HG03108 (cell line): ENCODE data around the gene DDX20.
A peak's percentile ranks its signal among the peaks of the same experiment; 100 is the strongest.
"Not testable (repeated sequence)": the region's sequence is repeated elsewhere in the genome, so short reads cannot be mapped to it uniquely, and the experiment has no call there.

ENCODE experiments used
- ATAC-seq: cut with Tn5 transposase; IDR thresholded peaks from one replicate; pipeline ENCODE4 v1.9.1; 2021; ENCODE audit warnings: moderate library complexity; ENCODE audit not compliant: unreplicated experiment

DDX20 gene

DNA sequence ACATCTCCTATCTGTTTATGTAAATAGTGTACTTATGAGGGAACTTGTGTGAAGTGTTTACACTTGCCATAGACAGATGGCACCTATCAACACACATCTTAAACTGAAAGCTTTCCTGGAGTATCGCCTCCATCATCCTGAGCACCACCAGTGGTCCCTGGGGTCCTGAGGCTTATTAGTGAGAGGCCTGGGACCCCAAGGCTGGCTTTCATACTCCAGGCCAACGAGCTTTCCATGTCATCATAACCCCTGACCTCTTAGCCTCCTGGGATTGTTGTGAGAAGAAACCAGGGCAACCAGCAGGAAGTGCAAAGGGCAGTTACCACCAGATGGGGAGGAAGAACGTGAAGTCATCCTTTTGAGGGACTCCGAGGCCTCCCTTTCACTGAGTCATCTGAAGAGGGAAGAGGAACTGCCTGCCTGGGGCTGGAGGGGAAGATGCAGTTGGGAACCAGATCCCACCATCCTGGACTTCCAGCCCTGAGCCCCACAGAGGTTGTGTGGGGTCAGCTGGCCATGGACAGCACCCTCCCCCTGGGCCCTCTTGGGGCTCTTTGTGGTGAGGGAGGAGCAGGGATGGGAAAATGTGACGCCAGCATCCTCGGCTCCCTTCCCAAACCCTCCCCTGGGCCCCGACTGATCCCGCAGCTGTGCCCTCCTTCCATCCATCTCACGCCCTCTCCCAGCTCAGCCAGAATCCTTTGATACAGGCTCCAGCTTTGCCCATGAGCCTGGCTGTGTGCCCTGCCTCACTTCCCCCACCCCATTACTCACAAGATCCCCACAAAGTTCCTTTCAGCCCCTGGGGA lies 22.3 kb upstream of the DDX20 start:
- no peak for ATAC-seq

DNA sequence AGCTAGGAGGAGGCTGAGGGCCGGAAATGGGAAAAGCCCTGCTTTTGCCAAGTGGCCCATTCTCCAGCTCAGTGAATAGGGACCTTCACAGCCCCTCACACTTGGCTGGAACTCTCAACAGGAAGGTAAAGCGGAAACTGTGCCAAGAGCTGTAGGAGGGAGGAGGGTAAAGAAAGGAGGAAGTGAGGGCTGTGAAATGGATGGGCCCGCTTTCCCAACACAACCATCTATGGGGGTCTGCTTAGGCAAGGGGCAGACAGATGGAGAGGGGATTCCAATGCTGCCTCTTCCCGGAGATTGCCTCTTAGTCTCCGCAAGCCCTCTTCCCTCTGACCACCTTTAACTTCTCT lies 21.7 kb upstream of the DDX20 start:
- no peak for ATAC-seq

DNA sequence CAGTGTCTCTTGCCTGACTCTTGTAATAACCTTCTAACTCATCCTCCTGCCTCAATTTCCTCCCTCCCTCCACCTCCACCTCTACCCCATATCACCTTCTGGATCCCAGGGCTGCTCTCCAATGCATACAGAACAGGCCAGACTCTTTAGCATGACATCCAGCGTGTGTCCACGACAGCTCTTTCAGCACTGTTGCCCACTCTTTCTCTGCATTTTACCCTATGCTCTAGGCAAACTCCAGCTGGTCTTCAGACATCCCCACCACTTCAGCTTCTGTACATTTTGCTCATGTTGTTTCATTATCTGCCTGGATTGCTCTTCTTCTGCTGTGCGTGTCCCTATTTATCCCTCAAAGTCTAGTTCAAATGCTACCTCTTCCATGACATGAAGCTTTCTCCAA lies 21.3 kb upstream of the DDX20 start:
- no peak for ATAC-seq

DNA sequence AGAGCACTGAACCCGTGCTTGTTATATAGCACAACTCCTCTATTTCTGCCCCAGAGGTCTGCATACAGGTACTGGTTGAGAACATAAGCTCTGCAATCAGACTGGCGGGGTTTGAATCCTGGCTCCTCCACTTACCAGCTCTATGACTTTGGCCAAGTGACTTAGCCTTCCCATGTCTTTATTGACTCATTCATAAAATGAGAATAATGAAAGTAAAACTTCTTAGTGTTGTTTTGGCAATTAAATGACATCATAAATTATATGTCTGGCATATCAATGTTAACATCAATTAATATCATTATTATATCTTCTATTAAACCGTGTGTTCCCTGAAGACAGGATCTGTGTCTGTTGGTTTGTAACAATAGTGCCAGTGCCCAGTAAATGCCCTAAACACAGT lies 20.8 kb upstream of the DDX20 start:
- no peak for ATAC-seq

DNA sequence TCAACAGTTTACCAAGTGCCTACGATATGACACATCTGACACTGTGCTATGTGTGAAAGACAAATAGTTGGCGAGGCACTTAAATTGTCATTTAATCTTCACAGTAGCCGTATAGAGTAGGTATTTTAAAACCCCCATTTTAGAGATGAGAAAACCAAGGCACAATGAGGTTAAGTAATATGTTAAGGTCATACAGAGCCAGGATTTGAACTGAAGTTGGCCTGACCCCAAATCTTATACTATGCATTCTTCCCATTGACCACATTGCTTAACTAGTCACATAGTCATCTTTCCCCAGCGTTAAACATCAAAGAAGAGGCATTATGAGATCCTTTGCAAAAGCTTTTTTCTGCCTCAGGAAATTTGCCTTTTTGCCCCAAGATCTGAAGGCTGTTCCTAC lies 20.4 kb upstream of the DDX20 start:
- ATAC-seq = no peak

DNA sequence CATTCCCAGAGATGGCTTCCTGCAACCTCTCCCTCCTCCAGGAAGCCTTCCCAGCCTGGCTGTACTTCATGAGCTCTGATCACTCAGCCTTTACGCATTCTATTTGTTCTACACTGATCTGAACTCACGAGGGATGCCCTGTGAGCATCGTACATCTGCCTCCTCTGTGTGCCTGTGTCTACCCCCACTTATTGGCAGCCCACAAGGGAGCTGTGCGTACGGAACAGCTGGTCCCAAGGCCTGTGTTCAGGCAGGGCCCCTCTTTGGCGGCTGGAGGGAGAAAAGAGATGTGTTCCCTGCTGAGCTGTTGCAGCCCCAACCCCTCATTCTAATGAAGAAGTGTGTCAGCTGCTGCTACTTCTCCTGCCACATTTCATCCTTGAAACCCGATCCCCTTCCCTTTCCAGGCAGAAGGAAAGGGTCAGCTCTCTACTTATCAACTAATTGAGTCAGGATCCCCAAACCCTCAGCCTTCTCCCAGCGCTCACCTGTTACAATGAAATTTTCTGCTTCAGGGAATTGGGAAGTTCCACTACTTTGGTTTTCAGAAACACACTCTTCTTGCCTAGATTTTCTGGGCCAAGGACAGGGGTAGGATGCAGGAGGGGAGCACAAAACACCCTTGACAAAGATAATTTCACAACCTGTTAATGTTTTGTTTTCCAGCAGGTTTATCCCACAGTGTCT lies 19.7 kb upstream of the DDX20 start:
- no peak for ATAC-seq

DNA sequence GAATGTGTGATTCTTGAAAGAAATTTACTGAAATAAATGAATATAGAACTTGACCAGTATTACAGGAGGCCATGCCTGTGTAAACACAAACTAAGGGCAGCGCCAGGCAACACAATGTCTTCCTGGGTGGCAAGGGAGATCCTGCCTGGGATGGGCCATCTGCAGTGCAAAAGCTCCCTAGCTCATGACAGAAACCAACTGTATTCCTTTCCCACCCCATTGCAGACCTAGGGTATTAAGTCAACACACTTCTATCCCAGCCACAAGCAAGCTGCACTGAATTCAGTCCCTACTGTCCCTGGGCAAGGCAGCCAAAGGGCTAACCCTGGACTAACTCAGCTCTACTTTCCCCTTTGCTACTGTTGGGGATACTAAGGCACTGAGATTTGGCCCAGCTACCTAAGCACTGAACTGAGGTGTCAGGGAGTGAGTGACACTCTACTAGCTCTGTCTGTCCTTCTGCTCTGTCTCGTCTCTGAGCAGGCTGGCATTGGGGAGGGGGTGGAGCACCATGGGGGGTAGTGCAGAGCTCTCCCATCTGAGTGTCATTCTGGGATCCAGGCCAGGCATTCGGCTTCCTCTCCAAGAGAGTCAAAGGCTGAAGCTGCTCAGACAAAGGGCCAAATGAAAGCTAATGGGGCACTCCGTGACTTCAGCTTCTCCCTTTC lies 19.0 kb upstream of the DDX20 start:
- no peak for ATAC-seq

DNA sequence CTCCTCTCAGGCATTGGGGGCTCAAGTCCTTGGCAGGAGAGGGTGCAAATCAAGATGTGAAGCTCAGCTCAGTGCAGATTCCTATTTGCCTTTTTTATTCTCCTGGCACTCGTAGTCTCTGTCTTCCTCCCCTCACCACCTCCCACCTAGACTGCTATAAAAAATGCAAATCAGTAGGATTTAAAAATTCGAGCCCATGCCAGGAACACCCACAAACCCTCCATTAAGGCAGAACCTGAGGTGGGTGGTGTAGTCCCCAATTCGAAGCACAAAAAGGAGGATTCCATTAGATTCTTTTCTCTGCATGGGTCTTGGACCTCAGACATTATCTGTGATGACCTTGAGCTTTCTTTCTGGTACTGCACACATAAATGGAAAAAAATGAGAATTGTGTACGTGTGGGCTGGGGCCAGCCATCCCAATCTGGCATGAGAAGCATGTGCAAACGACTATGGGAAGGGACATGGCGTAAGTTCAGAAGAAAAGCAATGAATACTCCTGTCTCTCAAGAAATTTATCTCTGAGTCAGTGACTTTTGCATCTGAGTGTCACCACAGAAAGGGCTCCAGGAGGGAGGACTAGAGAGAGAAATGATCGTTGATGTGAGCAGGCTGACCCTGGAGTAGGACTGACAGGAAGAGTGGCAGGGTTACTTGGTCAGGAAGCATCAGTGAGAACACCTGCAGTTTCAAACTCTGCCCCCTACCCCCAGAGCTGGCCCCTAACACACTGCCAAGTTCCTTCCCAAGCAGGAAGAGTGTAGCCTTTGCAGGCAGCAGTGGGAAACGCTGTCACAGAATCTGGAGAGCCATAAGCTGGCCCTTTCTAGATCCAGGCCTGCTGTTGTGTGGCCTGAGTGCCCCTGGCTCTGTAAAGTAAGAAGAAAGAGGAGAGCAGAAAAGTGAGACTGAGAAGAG lies 18.2 kb upstream of the DDX20 start:
- no peak for ATAC-seq

DNA sequence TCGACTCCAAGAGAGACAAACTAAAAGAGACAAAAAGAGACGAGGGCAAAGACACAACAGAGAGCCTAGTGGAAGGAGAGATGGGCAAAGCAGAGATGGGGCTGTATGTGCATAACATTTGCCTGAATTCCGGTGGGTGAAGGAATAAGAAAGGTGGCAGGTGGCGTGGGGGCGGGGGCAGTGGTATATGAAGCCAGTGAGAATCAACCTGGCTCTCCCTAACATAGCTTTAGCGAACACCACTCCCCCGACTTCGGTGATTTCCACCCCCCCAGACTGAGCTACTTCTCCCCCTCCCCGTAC lies 17.6 kb upstream of the DDX20 start:
- ATAC-seq = no peak

DNA sequence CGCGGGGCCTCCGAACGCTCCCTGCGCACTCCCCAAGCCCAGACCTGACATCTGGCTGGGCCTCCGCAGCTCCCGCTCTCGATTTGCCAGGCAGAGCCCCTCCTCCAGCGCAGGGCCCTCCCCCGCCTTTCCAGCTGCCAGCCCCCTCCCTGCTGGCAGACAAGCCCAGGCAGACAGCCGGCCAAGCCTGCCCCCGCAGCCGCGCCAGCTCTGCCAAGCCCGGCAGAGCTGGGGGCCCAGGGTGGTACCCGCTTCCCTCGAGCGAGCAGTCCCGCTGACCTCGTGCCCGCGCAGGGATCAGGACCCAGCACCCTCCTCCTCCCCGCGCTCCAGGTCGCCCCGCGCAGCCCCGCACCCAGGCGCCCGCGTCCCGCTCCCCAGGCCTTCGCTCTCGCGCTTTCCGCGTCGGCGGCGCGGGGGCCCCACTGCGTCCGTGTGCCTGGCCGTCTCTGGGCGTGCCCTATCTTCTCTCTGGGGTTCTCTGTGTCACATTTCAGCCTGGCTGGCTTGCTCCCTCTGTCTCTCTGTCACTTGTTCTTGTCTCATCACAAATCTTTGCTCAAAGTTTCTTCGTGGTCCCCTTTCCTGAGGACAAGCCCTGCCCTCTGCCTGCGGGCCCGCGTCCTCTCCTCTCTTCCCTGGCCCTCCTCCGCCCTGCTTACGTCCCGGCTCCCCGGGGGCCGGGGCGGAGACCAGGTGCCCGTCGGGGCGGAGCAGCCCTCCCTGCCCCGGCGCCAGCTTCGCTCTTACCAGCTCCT lies 17.1 kb upstream of the DDX20 start:
- ATAC-seq = peak; percentile 36

DNA sequence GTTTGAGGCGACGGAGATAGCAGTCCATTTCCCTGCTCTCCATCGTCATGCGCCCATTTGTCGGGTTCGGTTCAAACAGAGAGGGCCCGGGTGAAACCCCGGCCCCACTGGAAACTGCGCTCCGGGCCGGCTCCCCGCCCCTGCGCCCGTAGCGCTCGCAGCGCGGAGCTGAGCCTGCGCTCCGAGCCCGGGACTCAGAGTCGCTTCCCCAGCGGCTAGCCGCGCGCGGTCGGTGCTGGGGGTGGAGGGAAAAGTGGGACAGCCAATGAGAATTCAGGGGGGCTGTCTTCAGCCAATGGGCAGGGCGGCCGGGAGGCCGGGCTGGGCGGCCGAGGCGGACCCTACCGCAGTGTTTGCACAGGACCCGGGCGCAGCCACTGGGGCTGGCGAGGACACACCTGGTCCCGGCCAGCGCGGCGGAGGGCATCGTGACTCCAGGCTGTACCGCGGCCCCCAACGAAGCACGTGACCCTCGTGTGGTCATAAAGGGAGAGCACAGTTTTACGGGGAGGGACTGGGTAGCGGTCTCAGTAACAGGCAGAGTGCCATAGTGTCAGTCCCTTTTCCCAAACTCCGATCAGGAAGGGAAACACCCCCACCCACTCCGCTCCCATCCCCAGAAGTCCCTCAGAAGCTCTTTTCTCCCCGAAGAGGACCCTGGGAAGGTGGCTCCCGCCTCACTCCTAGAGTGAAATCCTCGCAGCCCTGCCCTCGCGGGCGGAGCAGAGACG lies 16.3 kb upstream of the DDX20 start, which contains the start of gene INKA2:
Gene INKA2 (minus strand): TSS at position 202 of the 731 bp plus-strand sequence. CDS start 153 bp downstream, at position 49.
- peak; percentile 84 for ATAC-seq

DNA sequence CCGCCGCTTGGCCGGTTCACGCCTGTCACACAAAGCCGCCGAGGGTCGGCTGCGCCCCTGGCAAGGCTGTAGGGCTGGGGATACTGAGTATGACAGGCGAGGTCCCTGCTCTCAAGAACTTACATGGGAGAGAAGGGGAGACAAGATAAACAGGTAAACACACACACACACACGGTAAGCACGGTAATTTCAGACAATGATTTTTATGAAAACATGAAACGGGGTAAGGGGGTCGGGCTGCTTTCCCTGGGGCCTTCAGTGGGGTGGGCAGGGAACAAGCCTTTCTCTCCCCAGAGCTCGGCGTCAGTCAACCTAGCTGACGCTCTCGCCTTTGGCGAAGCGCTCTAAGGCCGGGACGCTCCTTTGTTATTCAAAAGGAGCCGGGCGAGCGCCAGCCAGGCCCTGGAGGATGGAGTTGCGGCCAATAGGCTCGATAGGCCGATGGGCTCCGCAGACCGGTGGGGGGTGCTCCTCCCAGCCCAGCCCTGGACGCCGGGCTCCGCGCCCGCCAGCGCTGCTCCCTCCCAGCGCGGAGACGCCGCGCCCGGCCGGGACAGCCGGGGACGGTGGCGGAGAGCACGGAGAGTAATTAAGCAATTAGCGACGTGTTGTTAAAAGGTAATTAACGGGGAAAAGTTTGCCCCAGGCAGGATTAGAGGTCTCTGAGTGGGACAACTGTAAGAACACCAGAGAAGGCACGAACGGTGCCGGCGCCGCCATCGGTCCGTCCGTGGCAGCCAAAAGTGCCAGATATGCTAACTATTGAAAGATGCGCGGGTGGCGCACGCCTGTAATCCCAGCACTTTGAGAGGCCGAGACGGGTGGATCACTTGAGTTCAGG lies 15.6 kb upstream of the DDX20 start:
- ATAC-seq = no peak

DNA sequence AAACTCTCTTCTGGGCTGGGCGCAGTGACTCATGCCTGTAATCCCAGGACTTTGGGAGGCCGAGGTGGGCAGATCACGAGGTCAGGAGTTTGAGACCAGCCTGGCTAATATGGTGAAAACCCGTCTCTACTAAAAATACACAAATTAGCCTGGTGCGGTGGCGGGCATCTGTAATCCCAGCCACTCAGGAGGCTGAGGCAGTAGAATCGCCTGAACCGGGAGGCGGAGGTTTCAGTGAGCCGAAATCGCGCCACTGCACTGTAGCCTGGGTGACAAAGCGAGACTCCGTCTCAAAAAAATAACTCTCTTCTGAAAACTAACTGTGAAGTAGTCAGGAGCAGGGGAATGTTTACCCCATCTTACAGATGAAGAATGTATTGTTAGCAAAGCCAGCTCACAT lies 13.4 kb upstream of the DDX20 start:
- not testable (repeated sequence) for ATAC-seq

DNA sequence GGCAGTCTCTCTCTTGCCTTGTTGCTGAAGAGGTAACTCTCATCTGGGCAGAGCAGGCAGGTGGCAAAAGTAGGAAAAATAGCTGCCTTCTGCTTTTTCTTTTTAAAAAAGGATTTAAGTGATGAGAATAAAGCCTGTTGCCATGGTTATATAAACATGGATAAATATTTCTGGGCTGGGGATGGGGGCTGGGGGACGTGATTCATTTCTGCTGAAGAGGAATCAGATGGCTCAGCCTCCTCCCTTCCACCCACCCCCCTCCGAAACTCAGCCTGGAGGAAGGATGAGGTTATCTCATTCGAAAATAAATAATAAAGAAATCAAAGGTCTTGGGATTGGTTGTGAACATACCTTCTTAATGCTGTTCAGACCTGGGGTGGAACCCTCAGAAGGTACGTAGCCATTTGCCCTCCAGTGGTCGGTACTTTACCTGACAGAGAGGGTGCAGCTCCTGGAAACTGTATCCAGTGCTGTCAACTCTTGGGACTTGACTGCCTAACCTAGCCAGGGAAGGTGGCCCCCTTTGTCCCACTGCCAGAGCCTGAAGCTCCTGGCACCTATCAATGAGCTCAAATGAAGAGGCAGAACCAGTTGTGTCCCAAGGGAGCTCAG lies 12.7 kb upstream of the DDX20 start:
- no peak for ATAC-seq

DNA sequence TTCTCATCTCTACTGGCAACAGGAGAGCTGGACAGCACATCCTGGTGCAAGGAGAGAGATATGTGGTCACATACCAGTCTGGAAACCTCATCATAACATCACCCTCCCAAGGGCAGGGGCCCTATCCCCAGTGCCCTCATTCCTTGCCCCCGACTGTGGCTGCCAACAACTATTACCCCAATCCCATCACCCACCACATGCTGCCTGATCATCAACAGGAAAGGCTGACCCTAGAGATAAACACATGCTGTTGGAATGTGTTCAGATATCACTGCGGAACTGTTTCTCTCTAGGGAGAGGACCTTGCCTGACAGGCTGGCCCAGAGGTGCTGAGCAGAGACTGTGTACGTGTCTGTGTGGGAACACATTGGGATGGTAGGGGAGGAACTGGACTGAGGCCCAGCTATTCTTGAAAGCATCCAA lies 12.0 kb upstream of the DDX20 start:
- ATAC-seq = no peak

DNA sequence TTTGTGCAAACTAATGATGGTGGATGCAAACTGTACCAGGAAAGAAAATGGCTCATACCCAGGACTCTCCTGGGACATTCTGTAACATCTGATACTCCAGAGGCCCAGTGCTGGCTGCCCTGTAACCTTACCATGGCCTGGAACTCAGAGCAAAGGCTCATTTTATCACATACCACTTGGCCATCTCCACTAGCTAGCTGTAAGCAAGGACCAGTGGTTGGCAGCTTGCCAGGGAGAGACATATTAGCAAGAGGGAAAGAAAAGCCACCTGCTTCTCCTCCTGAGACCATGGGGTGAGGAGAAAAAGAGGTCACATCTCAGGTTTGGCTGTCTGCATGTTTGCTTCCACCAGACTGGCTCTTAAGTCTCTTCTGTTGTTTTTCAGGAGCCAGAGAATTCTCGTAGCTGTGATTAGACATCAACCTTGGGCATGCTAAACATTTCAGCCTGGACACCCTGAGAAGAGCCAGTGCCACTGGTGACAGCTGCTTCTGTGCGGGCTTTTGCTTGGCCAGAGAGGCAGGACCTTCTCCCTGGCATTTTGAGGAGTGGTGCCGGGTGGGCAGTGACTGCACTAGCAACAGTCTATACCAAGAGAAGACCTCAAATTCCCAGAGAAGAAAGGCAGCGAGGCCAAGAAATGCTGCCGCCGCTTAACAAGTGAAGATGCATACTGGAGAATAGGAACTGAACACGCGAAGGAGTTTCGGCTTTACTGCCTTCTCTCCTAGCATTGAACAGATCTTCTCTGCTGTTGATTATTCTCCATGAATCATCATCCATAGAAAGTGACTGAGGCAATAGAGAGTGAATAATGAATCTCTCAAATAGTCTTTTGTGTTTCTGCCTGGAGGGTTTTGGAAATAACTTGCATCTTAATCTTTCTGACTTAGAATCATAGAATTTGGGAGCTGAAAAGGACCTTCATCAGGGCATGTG lies 9.8 kb upstream of the DDX20 start:
- no peak for ATAC-seq

DNA sequence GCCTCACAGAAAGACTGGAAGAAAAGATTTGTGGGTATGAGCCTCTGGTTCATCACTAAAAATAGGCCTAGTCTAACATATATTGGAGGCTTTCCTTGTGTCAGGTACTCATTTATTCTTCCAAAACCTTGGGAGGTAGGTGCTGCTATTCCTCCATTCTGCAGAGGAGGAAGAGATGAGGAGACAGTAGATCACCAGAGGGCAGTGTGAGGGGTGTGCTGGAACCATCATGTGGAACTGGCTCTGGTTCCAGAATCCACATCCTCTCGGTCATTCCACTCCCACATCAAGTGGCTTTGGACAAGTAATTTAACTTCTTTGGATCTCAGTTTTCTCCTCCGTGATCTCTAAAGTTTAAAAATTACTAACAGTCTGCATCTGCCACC lies 9.1 kb upstream of the DDX20 start:
- no peak for ATAC-seq
